Measurements from ENCODE around the gene ARL17B. TPM values are rescaled to one million over a fixed set of nuclear protein-coding genes. Genes with fewer than 3 reads are reported as not detected.
"Not testable (repeated sequence)": the region's sequence is repeated elsewhere in the genome, so short reads cannot be mapped to it uniquely, and the experiment has no call there.

Gene ARL17B
- total RNA-seq, 2 experiments from 2014 or later, result 21.2 to 23.3 TPM

DNA sequence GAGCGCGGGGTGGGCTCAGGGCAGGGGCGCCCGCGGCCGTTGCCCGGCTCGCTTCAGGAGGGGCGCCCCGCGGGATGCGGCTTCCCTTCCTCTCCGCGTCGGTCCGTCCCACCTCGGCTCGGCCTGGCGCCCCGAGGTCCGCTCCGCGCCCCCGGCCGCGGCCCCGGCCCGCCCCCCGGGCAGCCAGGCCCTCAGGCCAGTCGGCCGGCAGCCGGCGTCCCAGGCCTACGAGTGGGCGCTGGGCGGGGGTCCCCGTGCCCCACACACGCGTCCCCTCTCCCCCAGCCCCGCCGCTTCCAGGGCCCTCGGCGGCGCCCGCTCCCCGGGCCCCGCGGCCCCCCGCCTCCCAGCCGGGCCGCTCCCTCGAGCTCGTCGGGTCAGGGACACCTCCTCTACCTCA lies 136.7 kb downstream of the ARL17B start:
- POLR2A ChIA-PET; intact Hi-C loops (cut with micrococcal nuclease); H3K4me1 Mint-ChIP-seq (ENCODE audit: low read depth); H3K27ac Mint-ChIP-seq; H3K9me3 Mint-ChIP-seq; H3K27me3 Mint-ChIP-seq; DNase-seq; H3K36me3 Mint-ChIP-seq: not testable (repeated sequence)
- peak overlapping the region; percentile 84 for H3K4me3 Mint-ChIP-seq
- CTCF ChIA-PET, result interaction anchor here (0.6 kb wide), 1 partner anchor 1532 kb away, joined by 4 read pairs; no protein-coding TSS in a partner anchor

Other genes starting within 250 kb of the ARL17B start
- gene KANSL1, start 168.3 kb downstream of the ARL17B start, total RNA-seq, result 10 to 100 TPM; 57.3 to 63.8 TPM
- gene LRRC37A, start 66.6 kb downstream of the ARL17B start, total RNA-seq, result 1 to 10 TPM; 2.0 to 4.1 TPM
- 10 to 100 TPM; 11.1 to 11.2 TPM for gene LRRC37A2, start 150.7 kb upstream of the ARL17B start, total RNA-seq
- 10 to 100 TPM; 14.7 to 15.7 TPM for gene ARL17A, start 217.9 kb upstream of the ARL17B start, total RNA-seq
- gene NSF, start 228.9 kb upstream of the ARL17B start, total RNA-seq, result 10 to 100 TPM; 27.3 to 30.8 TPM

Measured in activated CD4-positive, alpha-beta memory T cell treated with anti-CD3 and anti-CD28 coated beads for 36 hours (primary cell).